Measurements from ENCODE around the gene GNB5. TPM values are rescaled to one million over a fixed set of nuclear protein-coding genes. Genes with fewer than 3 reads are reported as not detected.

Gene GNB5
- total RNA-seq, 1 experiment from 2014 or later: 58.7 TPM

- H3K27ac ChIP-seq (ENCODE audit: low read length): no peak overlapping the region
- H3K36me3 ChIP-seq (ENCODE audit: control insufficient read depth, insufficient read depth, low read length): peaks cover 2% of the 10 kb centered on the region; the same call in 1 of the 2 replicates
- in situ Hi-C loops (cut with HindIII; ENCODE audit: low pct_unique_long_range_greater_than_20kb, low sequenced_read_pairs): no loop called here
- ChIA-PET POLR2A (no interaction called here), CTCF (interaction anchor here (0.7 kb wide), 1 partner anchor 329 kb away, joined by 3 read pairs; no protein-coding TSS in a partner anchor)
- TF ChIP-seq SIN3A (IDR thresholded peaks at IDR 0.05; ENCODE audit: borderline replicate concordance, insufficient read depth, low read depth, low read length) (no peak), CTCF (IDR thresholded peaks at IDR 0.05) (no peak), TCF7L2 (IDR thresholded peaks at IDR 0.05; ENCODE audit: low read depth, low read length) (no peak), POLR2AphosphoS5 (IDR thresholded peaks at IDR 0.05; ENCODE audit: low read depth, low read length) (no peak), REST (IDR thresholded peaks at IDR 0.05; ENCODE audit: insufficient read depth in 1 of 2, low read depth in 2 of 2, low read length in 1 of 2) (no peak)
- no TSS peak for BruUV-seq (replicated peaks)
- no peak for DNase-seq (ENCODE audit: low read depth, low spot score)
- no peaks in the 10 kb centered on the region for H3K27me3 ChIP-seq (ENCODE audit: control insufficient read depth, insufficient read depth, low read length)
- intact Hi-C loops (cut with micrococcal nuclease; ENCODE audit: unreplicated experiment): no loop called here
- H3K4me3 ChIP-seq (ENCODE audit: low read depth in 2 of 2, low read length in 2 of 2): no peak overlapping the region
- no peak for ATAC-seq
- no peaks in the 10 kb centered on the region for H3K4me1 ChIP-seq (ENCODE audit: control insufficient read depth, insufficient read depth, low read length)
- no peaks in the 10 kb centered on the region for H3K9me3 ChIP-seq (ENCODE audit: control insufficient read depth, insufficient read depth, low read depth, low read length)
Measured at GRCh38 chr15:52220251-52220650, 29.1 kb upstream of the GNB5 start.

GRCh38 chr15:52218816-52219215 lies 27.6 kb upstream of the GNB5 start:
- TF ChIP-seq POLR2AphosphoS5 (IDR thresholded peaks at IDR 0.05; ENCODE audit: low read depth, low read length): no peak
- TF ChIP-seq CTCF (IDR thresholded peaks at IDR 0.05): no peak
- no peak for TF ChIP-seq REST (IDR thresholded peaks at IDR 0.05; ENCODE audit: insufficient read depth in 1 of 2, low read depth in 2 of 2, low read length in 1 of 2)
- no peak for TF ChIP-seq SIN3A (IDR thresholded peaks at IDR 0.05; ENCODE audit: borderline replicate concordance, insufficient read depth, low read depth, low read length)
- no peak for TF ChIP-seq TCF7L2 (IDR thresholded peaks at IDR 0.05; ENCODE audit: low read depth, low read length)
- in situ Hi-C loops (cut with HindIII; ENCODE audit: low pct_unique_long_range_greater_than_20kb, low sequenced_read_pairs): no loop called here

More at GRCh38 chr15:52218816-52219215, 27.6 kb upstream of the GNB5 start:
- H3K36me3 ChIP-seq (ENCODE audit: control insufficient read depth, insufficient read depth, low read length): peaks cover 6% of the 10 kb centered on the region; the same call in 1 of the 2 replicates
- POLR2A ChIA-PET: no interaction called here
- no peaks in the 10 kb centered on the region for H3K4me1 ChIP-seq (ENCODE audit: control insufficient read depth, insufficient read depth, low read length)
- H3K4me3 ChIP-seq (ENCODE audit: low read depth in 2 of 2, low read length in 2 of 2): no peak overlapping the region
- BruUV-seq (replicated peaks): no TSS peak
- H3K27ac ChIP-seq (ENCODE audit: low read length): no peak overlapping the region
- H3K27me3 ChIP-seq (ENCODE audit: control insufficient read depth, insufficient read depth, low read length): no peaks in the 10 kb centered on the region
- no peaks in the 10 kb centered on the region for H3K9me3 ChIP-seq (ENCODE audit: control insufficient read depth, insufficient read depth, low read depth, low read length)
- intact Hi-C loops (cut with micrococcal nuclease; ENCODE audit: unreplicated experiment): no loop called here
- DNase-seq (ENCODE audit: low read depth, low spot score) (no peak), ATAC-seq (no peak)
- CTCF ChIA-PET: no interaction called here

Measured in Panc1 (cell line).